Adrenal gland (tissue), 5 donors: Measurements from ENCODE around the gene MTM1.

Source experiments
- POLR2A ChIP-seq, 2 donors: fragments of 450-650 bp; IDR thresholded peaks; one replicate each; pipeline ENCODE4 v1.6.1; 2017; ENCODE audit warnings: antibody characterized with exemption in 2 of 2, mild to moderate bottlenecking in 2 of 2, moderate library complexity in 1 of 2
- TF ChIP-seq, protein P1 (sequence below), 6 experiments: fragments of 450-650 bp in 4 of 6; fragments of 200-600 bp in 2 of 6; sonication (generic) in 1 of 6; IDR thresholded peaks; 1 replicate in 5 of 6; 2 replicates in 1 of 6; pipeline versions ENCODE4 v1.5.1 to v1.8.0; 2016 to 2021; ENCODE audit warnings: antibody characterized with exemption in 6 of 6, mild to moderate bottlenecking in 2 of 6, moderate library complexity in 1 of 6
- donor health status: DM: no; HTN: no; CAD: no.

DNA sequence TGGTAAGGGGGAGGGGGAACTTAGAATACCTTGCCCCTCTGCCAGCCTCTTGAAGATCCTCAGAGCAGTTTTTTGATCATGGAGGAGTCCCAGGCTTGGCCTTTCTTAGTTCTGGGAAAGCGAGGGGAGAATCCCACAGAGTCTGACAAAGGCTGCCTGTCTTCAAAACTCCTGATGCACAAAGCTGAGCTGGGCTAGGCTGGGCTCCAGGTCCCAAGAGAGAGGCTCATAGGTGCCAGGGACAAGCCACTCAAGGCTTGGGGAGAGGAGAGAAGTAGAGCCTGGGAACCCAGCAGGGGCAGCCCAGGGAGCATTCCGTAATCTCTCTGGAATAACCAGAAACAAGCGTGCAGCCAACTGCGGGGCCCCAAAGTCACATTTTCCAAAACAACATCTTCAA is 37.0 kb upstream of the MTM1 start:
- TF ChIP-seq, protein P1, sequence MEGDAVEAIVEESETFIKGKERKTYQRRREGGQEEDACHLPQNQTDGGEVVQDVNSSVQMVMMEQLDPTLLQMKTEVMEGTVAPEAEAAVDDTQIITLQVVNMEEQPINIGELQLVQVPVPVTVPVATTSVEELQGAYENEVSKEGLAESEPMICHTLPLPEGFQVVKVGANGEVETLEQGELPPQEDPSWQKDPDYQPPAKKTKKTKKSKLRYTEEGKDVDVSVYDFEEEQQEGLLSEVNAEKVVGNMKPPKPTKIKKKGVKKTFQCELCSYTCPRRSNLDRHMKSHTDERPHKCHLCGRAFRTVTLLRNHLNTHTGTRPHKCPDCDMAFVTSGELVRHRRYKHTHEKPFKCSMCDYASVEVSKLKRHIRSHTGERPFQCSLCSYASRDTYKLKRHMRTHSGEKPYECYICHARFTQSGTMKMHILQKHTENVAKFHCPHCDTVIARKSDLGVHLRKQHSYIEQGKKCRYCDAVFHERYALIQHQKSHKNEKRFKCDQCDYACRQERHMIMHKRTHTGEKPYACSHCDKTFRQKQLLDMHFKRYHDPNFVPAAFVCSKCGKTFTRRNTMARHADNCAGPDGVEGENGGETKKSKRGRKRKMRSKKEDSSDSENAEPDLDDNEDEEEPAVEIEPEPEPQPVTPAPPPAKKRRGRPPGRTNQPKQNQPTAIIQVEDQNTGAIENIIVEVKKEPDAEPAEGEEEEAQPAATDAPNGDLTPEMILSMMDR (IDR thresholded peaks at IDR 0.05): no peak
- no peak for TF ChIP-seq POLR2A (IDR thresholded peaks at IDR 0.05)
